Amygdala (tissue), 56 donors: ENCODE data around the gene FLT1.

Experiments used
- DNase-seq, 56 donors: peaks; one replicate each; lab custom pipeline; 2025; lab: John Stamatoyannopoulos, UW

The FLT1 gene

DNA sequence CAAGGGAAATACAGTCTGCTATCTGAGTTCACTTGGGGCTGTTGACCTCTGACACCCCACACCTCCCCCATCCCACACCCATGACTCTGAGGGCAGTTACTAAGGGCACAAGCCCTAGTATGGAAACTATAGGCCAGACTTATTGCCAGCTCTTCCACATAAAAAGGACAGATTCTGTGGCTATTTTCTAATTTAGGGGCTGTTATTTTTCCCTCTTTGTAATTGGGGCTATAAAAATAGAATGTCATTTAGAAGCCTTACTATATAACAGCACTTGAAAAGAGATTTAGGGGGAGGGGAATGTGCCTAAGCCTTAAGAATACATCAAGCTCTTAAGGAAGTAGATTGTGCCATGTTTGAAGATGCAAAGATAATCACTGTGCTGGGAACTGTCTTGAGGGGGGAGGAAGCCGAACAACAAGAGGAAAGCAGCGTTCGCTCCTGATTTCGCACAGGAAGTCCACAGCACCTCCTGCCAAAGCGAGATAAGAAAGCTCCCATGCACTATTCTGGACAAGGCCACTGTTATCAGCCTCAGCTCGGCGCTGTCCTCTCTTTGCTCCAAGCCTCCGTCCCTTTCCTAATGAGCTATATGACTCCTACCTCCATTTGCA, 86.6 kb downstream of the FLT1 start:
- DNase-seq: no peak

GRCh38 chr13:28406733-28407266, 88.1 kb downstream of the FLT1 start:
- no peak for DNase-seq

DNA sequence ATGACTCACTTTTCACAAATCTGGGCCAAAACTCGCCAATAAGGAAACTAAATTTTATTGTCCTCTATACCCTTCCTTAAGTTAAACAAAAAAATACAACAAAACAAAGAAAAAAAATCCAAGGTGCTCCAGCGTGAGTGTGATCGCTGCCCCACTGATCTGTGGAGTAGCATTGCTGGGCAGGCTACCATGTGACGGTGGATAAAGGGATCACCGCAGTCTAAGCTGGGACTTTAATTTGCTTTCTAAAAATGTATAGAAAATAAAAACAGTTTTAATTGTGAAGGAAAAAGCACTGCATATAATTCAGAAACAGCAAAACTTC, 92.9 kb downstream of the FLT1 start:
- no peak for DNase-seq

- no peak for DNase-seq
Measured at GRCh38 chr13:28401303-28402056, 93.4 kb downstream of the FLT1 start.

DNA sequence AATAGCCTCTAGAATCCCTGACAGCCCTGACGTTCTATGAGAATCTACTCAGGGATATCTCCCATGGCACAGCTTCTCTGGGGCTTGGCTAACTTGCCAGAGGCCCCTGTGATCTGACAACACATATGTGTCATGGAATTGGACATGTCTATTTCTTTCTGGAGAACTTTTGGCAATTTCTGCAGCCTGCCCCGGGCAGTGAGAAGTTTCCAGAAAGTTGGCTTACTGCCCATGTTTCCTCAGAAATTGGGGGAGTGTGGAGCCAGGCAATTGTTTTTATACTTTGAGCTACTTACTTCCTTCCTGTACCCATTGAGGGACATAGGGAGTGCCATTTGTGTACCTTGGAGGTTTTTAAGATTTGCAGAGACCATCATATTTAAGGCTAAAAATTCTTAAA, 98.9 kb downstream of the FLT1 start:
- no peak for DNase-seq

GRCh38 chr13:28394422-28394821, 100.5 kb downstream of the FLT1 start:
- DNase-seq: no peak

GRCh38 chr13:28392896-28393505, 101.9 kb downstream of the FLT1 start:
- DNase-seq: no peak

DNA sequence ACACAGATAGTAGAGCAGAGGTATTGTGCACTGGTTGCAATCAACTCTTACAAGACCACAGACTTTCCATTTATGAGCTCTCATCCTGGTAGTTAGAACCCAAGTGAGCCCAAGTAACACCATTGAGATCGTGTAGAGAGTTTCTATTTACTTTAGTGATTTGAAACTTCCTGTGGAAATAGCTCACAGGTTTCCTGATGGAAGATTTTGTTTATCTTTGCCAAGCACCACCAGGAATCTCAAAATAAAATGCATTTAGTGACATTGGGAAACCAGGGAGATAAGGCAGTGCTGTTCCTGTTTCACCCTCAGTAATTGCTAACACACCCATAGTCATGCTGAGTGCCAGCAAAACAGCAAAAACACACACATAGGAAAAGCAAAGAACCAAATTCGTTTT, 102.5 kb downstream of the FLT1 start:
- DNase-seq: no peak

GRCh38 chr13:28387740-28388501, 107.0 kb downstream of the FLT1 start:
- no peak for DNase-seq

- DNase-seq: no peak
Measured at GRCh38 chr13:28385362-28385761, 109.6 kb downstream of the FLT1 start.

GRCh38 chr13:28384789-28385188, 110.1 kb downstream of the FLT1 start:
- no peak for DNase-seq

GRCh38 chr13:28380319-28380718, 114.6 kb downstream of the FLT1 start:
- DNase-seq: no peak

- no peak for DNase-seq
Measured at GRCh38 chr13:28379371-28380083, 115.4 kb downstream of the FLT1 start.

DNA sequence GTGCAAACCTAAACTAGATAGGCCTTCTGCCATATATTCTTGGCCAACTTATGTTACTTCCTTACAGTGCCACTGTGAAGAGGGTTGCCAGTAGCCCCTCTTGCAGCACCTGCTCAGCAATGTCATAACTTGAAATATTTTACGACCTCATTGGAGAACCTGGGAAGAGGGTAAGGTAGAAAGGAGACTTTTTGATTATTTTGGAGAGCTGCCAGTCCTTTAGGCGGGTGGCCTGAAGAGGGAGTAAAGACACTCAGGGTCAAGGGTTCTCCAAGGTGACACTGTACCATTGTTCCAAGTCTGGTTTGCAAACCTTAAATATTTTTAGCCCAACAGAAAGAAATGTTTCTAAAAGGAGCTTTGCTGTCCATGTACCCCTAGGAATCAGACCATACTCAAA, 118.3 kb downstream of the FLT1 start:
- no peak for DNase-seq

DNA sequence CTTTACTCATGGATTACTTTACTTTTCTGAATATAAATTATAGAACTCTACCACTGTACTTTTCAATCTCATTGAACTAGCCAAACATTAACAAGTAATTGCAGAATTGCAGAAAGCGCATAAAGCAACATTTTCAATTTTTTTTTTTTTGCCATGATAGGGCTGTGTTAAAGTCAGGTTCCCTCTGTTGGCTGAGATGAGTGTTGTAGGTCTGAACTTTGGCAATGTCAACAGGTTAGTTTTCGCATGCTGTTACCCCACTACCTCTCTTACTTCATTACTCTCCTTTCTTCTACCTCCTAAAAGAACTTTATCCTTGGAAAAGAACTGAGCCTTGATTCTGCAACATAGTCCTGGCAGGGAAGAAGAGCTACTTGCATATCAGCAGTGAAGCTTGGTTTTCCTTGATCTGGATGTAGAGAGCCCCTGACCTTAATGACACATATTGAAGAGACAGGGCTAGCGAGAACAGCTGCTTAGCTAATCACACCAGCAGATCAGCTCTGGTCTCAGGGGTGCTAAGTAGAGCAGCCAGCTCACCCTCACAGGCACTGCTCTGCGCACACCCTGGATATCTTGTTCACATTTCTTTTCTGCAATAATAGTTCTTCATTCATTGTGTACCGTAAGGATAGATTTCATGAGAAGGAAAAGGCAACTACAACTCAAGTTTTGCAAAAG, 119.5 kb downstream of the FLT1 start:
- DNase-seq: no peak

DNA sequence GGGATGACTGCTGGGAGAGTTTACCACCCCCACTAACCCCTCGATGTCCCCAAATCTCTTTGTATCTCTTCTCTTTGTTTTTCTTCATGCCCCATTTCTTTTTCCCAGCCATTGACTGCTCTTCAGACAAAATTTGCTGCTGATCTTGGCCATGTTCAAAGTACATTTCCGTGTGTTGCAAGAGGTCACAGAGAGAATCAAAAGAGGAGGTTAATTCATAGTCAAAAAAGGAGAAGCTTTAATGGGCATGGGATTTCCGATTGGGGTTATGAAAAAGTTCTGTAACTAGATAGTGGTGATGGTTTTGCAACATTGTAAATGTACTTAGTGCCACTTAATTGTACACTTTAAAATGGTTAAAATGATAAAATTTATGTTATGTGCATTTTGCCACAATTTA, 121.1 kb downstream of the FLT1 start:
- no peak for DNase-seq

DNA sequence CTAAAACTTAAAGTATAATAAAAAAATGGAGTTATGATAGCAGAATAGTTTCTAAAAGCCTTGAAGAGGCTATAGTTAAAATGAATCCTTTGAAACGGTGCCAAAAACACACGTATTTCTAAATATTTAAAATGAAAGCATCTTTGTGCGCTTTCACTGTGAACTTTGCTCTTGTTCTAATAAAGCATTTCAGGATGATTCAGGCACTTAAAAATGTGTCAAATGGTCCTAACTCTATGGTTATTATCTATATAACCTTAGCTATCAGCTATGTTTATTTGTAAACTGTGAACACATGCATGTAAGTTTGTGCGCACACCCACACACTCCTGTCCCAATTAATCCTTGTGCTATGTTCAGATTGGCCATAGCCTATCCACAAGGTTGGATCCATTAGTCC, 124.5 kb downstream of the FLT1 start:
- DNase-seq: no peak

DNA sequence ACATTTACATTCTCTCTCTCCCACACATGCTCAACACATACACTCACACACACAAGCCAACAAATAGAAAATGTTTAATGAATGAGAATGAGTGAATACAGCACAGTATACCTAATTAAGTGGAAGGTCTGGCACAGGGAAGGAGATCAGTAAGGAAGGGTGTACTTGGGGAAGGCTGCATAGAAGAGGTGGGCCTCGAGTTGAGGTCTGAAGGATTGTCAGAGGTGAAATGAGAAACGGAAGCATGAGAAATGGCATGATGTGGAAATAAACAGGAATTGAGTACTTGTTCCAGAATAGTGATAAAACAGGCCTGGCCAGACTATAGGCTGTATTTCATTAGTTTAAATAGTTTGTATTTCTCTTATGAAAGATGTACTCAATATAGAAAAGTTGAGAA, 136.2 kb downstream of the FLT1 start:
- DNase-seq: no peak

GRCh38 chr13:28357911-28358433, 137.0 kb downstream of the FLT1 start:
- DNase-seq: no peak
